GM19351 (cell line): ENCODE results near the gene GGN.

Experiments used
- ATAC-seq: cut with Tn5 transposase; IDR thresholded peaks from one replicate; pipeline ENCODE4 v1.9.1; 2021; ENCODE audit warnings: mild to moderate bottlenecking, moderate library complexity; ENCODE audit not compliant: unreplicated experiment

The GGN gene

DNA sequence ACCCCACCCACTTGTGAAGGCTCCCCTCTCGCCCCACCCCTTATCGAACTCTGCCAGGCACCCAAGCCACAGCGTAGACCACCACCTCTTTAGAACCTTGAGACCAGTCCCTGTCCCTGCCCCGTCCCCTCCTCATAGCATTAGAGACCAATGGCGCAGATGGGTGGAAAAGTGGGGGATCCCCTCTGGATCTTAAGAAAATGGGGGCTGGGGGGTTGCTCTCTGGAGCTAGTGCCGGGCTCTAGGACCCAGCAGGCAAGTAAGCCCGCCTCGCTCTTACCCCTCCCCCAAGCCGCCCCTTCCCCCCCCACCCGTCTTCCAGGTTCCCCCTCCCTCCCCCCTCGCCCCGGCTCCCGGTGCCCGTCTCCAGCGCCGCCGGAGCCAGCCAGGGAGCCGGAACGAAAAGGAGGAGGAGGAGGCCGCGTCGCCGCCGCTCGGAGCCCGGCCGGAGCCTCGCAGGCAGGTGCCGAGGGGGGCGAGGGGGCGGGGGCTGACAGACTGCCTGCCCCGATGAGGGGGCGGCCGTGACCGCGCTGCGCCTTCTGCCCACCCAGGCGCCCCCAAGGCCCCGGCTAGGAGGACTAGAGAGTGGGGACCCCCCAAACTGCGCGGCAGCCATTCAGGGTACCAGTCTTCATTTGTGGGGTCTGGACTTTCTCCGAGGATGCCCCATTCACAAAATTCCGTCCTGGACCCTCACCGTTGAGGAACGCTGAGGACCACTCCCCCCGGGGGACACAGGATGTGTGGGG lies 691 bp upstream of the GGN start, which contains the start of gene SPRED3:
Gene SPRED3, plus strand, starts transcription at position 349 of the 752 bp plus-strand sequence. CDS start 1,606 bp downstream, outside the sequence.
- ATAC-seq = no peak

DNA sequence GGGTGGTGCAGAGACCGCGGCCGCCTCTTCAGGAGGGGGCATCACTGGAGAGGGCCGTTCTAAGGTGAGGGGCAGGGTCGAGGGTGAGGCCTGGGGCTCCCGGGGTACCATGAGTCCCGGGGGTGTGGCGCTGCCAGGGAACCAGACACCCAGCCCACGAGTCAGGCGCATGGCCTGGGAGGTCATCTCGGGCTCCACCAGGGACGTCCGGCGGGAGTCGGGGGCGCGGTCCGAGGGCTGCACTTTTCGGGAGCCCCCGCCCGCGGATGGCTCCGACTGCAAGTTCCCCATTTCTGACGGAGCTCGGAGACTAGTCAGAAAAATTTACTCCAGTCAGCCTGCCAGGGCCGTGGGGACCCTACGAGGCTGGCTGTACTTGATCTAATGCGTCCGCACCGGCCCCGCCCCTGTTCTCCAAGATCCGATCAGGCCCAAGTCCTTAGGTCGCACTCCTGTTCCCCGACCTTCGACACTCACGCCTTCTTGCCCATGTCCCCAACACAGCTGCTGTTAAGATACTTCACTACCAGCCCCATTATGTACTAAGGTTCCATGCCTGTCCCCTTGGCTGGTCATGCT lies 774 bp downstream of the GGN start:
- no peak for ATAC-seq

DNA sequence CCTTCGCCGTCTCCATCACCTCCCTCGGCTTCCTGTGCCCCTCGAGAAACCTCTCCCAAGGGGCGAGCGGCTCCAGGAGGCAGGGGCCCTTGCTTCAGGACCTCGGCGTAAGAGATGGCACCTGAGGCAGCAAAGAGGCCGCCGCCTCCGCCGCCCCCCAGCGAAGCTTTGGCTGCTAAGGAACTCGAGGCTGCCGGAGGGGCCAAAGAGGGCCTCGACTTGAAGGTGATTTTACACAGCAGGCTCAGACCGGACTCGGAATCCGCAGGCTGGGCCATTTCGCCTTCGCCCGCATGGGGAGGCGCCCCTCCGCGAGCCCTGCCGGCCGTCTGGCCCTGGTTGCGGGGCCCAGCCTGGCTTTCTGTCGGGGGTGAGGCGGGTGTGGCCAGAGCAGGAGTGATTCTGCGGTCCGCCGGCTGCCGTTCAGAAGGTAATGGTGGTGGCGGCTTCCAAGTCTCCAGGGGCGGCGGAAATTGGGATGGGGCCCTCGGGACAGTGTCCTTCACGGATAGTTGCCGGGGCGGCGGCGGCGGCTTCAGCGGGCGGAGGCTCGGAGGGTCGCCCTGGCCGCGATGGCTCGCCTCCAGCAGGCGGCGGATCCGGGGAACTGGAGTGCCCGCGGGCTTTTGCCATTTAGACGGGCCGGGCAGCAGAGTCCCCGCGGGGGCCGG lies 1.4 kb downstream of the GGN start:
- no peak for ATAC-seq

DNA sequence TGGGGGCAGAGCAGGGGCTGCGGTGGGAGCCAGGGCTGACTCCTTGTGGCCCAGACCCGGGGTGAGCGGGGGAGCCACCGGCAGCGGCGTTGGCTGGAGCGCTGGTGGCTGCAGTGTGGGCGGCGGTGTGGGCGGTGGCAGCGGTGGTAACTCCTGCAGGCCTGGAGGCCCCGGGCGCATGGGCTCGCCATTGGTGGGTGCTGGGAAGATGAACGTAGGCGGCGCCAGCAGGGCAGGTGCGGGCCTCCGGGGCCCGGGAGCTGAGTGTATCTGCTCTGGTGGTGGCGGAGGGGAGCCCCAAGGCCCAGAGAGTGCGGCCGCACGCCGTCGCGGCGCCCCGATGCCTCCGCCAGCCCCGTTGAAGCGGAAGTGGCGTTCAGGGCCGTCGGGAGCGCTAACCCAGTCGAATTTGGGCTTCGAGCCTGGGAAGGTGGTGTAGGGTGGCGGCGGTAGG lies 2.0 kb downstream of the GGN start:
- ATAC-seq = no peak

DNA sequence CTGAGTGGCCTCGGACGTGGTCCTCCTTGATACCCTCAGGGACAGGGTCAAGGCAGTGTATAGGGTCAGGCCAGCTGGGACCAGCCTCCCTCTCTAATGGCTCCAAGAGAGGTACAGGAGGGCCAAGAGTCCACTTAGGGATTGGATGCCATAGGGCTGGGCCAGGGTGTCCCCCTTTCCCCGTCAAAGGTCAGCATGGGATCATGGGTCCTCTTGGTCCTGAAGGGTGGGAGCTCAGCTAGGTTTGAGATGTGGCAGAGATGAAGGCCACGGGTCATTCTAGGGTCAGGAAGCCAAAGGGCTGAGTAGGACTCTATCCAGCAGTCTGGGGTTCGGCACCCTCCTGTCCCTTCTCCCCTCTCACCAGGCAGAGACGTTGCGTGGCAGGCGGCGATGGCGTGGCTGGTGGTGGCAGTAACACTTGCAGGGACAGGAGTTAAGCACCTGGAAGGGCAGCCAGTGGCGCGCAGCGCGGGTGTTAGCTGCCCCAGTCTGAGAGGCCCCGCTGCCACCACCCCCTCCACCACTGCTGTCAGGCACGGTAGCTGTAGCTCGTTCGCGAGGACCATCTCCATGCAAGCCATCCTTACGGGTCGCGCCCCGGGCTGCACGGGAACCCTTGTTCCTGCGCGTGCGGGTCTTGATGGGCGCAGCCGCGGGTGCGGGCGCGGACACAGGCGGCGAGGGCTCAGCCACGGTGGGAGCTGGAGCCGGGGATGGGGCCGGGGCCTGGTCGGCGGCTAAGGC lies 2.6 kb downstream of the GGN start:
- ATAC-seq = no peak

DNA sequence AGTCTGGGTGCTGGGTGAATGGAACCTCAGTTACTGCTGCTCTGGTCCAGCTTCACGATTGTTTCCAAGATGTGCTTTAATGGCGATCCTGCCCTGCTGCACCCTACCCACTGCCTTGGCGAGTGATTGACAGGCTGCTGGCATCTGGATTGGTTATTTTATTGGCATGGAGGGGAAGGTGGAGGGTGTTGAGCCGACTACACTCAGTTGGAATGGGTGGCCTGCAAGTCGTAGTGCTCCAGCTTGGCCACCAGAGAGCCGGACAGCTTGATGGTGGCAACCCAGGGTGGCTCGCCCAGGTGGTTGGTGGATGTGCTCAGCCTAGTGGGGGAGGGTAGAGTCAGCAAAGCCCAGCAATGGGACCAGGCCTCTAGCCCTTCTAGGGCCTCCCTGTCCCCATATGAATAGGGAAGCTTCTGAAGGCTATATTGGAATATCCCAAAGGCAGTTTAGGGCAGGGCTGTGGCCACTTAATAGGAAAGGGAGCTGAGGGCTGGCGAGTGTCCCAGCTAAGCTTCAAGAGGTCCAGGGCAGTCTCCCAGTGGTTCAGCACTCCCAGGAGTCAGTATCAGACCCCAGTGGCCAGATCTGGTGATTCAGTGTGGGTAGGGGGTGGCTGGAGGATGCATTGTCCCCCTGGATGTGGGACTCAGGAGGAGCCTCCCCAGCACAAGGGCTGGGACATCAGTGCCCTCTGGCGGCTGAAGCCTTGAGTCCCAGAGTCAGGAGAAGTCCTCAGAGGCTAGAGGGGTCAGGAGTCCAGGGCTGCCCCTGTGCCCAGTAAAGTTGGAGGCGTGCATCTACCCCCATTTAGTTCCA lies 3.4 kb downstream of the GGN start:
- no peak for ATAC-seq

DNA sequence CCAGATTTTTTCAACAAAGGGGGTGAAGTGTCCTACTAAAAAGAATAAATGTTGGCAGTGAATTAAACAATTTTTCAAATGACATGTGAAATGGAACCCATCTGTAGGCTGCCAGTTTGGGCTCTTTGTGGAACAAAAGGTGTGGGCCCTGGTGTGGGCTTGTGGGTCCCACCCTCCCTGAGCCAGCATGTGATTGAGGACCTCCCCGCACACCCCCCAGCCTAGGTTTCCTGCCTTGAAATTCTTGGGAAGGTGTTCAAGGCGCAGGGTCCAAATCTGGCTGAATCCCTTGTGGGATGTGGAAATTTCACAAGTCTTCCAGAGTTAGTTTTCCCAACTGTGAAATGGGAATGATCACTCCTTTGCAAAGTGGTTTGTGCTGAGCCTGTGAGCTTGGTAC lies 4.1 kb downstream of the GGN start:
- ATAC-seq = no peak

DNA sequence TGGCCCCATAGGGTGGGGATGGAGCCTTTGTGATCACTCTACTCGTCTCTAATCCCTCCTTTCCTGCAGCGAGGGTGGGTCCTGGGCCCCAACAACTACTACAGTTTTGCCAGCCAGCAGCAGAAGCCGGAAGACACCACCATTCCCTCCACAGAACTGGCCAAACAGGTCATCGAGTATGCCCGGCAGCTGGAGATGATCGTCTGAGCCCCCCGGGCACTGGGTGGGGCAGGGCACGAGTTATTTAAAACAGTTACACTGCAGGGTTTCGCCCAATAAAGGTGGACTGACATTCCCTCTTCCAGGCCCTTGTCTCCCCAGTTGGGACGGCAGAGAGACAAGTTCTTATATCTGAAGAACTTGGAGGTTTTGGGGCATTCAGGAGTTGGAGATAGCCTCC lies 4.7 kb downstream of the GGN start:
- ATAC-seq = no peak

DNA sequence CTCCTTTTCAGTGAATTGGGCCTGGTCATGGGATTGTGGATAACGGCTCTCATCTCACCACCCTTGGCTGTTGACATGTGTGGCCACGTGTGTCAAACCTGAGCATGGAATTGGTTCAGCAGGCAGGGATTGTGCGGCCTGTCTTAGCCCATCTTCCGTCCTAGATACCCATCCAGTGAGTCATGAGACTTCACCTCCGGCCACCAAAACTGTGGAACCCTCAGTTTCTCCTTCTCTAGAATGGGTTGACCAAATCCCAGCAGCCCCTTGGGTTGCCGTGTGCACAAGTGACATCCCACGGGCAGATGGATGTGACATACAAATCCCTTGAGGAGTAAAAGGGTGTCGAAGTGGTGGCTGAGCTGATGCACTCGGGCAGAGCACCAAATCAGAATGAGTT lies 6.7 kb downstream of the GGN start:
- ATAC-seq = no peak

DNA sequence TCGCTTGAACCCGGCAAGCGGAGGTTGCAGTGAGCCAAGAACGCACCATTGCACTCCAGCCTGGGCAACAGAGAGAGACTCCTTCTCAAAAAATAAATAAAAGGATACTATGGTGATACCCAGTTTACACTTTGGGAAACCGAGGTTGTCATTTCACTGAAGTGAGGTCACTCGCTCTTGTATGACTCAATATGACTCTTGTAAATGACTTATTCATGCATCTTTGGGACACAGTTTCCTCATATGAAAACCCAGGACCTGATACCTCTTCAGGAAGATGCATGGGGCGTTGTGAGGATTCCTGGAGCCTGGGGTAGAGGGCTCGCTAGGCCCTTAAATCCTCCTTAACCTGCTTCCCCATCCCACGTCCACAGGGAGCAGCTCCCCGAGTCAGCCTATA lies 9.0 kb downstream of the GGN start:
- no peak for ATAC-seq

DNA sequence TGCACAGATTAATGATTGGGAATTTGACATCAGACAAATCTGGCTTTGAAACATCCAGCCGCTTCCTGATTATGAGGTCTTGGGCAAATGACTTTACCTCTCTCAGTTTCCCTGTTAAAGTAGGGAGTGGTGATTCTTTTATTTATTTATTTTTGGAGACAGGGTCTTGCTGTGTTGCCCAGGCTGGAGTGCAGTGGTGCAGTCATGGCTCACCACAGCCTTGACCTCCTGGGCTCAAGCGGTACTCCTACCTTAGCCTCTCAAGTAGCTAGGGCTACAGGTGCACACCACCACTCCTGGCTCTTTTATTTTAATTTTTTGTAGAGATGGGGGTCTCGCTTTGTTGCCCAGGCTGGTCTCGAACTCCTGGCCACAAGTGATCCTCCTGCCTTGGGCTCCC lies 10.8 kb downstream of the GGN start:
- ATAC-seq = no peak

DNA sequence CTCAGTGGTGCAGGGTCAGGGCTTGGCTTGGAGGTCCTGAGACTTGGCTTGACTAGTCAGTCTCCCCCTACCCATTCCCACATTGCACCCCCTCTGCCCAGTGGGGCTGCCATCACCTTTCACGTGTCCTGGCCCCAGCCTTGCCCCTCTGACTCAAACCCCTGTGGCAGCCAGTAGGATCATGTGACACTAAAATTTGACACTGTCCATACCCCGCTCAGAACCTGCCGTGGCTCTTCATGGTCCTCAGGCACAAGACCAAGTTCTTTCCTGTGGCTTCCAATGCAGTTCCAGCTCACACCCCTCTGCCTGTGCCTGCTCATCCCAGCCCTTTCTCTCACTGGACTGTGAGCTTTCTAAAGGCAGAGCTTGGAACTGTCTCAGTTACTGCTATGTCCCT lies 11.3 kb downstream of the GGN start:
- ATAC-seq = no peak

DNA sequence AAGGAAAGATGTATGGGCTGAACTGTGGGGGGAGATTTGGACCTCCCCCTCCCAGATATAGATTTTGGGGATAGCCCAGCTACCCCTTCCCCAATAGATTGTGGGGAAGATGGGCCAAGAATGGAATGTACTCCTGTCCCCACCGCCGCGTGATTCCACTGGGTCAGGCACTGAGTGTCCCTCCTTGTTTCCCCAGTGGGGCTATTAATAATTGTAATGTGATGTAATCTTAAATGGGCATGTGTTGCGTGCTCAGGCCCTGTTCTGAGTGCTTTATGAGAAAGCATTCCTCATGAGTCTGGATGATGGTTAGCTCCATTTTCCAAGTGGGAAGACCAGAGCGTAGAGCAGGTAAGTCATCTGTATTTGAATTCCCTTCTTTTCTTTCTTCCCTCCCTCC lies 12.1 kb downstream of the GGN start:
- no peak for ATAC-seq

DNA sequence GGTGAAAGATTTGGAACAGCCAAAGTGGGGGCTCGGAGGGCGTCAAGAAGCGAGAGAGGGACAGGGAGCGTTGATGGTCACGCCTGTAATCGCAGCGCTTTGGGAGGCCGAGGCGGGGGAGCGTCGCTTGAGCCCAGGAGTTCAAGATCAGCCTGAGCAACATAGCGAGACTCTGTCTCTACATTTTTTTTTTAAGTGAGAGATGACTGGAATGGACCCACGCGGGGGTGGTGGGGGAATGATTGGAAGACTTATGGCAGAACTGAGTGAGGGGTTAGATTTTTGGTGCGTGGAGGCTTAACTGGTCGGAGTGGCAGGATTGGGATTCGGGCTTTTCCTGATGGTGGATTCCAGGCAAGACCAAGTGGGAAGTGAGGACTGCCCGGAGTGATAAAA lies 12.7 kb downstream of the GGN start:
- no peak for ATAC-seq

DNA sequence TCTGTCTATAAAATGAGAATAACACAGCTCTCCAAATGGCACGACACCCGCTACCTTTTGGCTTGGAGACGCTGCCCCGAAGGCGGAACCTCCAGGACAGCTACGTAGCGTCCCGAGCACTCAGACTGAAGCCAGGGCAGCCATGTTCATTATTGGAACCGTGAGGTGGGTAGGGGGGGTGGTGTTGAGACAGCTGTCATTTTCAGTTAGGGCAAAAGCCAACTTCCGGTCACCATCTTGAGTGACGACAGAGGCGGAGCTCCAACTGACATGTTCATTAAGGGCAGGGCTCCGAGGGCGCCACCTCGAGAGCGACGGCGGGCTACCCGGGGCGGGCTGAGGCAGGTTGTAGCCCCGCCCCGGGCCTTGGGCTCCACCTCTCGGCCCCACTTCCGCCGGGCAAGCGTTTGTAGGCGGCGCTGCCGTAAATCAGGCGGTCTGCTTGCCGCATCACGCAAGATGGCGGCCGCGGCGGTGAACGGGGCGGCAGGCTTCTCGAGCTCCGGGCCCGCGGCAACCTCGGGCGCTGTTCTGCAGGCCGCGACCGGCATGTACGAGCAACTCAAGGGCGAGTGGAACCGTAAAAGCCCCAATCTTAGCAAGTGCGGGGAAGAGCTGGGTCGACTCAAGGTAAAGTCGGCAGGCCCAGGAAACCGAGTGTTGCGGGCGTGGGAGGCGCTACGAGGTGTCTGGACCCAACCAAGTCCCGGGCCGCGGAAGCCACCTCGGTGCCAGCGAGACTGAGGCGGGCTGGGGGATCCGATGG lies 13.3 kb downstream of the GGN start, which contains the start of gene PSMD8:
Gene PSMD8, plus strand, starts transcription at position 240 of the 766 bp plus-strand sequence. Its CDS starts 31 bp downstream, at position 271.
- ATAC-seq = peak; percentile 97

DNA sequence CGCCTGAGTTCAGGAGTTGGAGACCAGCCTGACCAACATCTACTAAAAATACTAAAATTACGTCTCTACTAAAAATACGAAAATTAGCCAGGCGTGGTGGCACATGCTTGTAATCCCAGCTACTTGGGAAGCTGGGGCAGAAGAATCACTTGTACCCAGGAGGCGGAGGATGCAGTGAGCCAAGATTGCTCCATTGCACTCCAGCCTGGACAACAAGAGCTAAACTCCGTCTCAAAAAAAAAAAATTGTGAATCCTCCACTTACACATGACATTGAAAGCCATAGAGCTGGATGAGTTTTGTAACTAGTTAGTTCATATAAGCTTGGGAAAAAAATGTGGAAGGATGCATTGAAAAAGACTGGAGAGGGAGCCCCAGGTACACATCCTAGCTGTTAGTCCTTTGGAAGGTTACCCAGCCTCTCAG lies 13.9 kb downstream of the GGN start:
- ATAC-seq = no peak

DNA sequence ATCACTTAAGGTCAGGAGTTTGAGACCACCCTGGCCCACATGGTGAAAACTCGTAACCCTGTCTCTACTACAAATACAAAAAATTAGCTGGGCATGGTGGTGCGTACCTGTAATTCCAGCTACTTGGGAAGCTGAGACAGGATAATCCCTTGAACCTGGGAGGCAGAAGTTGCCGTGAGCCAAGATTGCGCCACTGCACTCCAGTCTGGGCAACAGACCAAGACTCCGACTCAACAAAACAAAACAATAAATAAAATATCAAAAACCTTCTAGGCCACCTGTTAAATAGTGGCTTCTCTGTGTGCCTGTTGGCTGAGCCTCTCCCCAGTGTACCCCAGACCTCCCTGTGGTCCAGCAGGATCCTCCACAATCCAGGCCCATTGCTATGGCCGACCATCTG lies 16.8 kb downstream of the GGN start:
- ATAC-seq = no peak

DNA sequence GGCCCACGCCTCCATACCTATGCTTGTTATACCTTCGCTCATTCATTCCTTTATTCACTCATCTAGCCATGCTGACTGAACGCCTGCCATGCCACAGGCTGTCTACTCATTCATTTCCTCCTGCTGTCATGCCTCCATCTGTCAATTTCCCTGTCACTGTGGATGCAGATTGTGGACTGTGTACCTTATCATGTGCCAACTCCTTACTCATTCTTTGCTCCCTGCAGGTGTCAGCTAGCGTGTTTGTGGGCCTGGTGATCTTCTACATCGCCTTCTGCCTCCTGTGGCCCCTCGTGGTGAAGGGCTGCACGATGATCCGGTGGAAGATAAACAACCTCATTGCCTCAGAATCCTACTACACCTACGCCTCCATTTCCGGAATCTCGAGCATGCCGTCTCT lies 17.5 kb downstream of the GGN start:
- ATAC-seq = no peak

DNA sequence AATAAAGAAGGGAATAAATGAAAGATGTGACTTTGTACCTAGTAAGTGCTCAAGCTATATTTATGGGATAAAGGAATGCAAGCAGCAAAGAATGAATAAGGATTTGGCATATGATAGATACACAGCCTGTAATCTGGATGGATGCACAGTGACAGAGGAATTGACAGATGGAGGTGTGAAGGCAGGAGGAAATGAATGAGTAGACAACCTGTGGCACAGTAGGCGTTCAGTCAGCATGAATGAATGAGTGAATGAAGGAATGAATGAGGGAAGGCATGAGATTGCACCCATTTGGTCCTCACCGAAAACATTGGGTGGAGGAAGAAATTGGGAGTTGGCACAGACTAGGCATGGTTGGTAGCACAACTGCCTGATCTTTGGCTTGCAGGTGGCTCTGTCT lies 18.2 kb downstream of the GGN start:
- ATAC-seq = no peak

DNA sequence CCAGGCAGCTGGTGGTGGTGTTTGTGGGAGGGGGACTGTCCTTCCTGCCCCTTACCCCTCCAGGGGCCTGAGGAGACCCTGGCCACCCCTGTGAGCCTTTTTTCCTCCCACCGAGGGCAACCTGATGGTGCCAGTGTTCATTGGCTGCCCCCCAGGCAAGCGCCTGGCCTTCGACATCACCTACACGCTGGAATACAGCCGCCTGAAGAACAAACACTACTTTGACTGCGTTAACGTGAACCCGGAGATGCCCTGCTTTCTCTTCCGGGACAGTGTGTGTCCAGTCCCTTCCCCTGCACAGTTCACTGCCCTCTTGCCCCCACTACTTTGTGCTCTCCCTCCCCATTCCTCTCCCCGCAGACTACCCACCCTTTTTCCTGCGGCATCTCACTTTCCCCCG lies 20.8 kb downstream of the GGN start:
- ATAC-seq = no peak
